Measurements from ENCODE around the gene PRSS53. TPM values are rescaled to one million over a fixed set of nuclear protein-coding genes. Genes with fewer than 3 reads are reported as not detected.

Gene PRSS53
- total and polyA plus RNA-seq, 2 experiments from 2014 or later: 0.36 to 2.7 TPM

DNA sequence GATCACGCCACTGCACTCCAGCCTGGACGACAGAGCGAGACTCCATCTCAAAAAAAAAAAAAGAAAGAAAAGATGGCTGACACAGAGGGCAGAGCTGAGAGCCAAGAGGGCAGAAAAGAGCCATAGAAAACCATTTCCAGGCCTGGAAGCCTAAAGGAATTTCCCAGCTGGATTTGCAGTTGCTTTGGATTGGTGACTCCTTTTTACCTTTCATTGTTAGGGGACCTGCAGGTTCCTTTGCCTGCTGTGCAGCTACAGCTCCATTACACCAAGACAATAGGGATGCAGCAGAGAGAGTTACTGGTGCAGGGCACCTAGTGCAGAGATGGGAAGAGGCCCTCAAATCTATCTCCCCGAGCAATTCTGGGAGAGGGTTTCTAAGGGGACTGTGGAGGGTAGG lies 33.1 kb downstream of the PRSS53 start:
- Mint-ChIP-seq H3K27me3 (ENCODE audit: insufficient read depth, low read depth, poor library complexity) (peaks cover 11% of the 10 kb centered on the region), H3K36me3 (ENCODE audit: low read depth) (peaks cover 8% of the 10 kb centered on the region), H3K27ac (no peak overlapping the region), H3K4me3 (no peak overlapping the region), H3K4me1 (peaks cover 6% of the 10 kb centered on the region), H3K9me3 (no peaks in the 10 kb centered on the region)
- Histone ChIP-seq H3K27ac (ENCODE audit: low read depth) (peak overlapping the region; percentile 10; the same call in 1 of the 2 replicates), H3K4me2 (no peak overlapping the region), H3K27me3 (ENCODE audit: insufficient read depth) (no peaks in the 10 kb centered on the region), H3K4me1 (ENCODE audit: insufficient read depth) (no peaks in the 10 kb centered on the region), H4K20me1 (replicated peaks; ENCODE audit: insufficient read depth) (no peaks in the 10 kb centered on the region), H2AFZ (no peak overlapping the region), H3K9me2 (ENCODE audit: insufficient read depth) (no peaks in the 10 kb centered on the region), H3F3A (replicated peaks; ENCODE audit: low read depth) (no peaks in the 10 kb centered on the region), H3K4me3 (no peak overlapping the region), H3K79me2 (replicated peaks; ENCODE audit: insufficient read depth) (no peaks in the 10 kb centered on the region), H3K36me3 (ENCODE audit: insufficient read depth) (no peaks in the 10 kb centered on the region)
- ATAC-seq (peak; percentile 95), DNase-seq (ENCODE audit: low spot score) (peak; percentile 65)
- no peak for TF ChIP-seq NANOG (IDR thresholded peaks at IDR 0.05; ENCODE audit: borderline replicate concordance)
- TF ChIP-seq, protein P1, sequence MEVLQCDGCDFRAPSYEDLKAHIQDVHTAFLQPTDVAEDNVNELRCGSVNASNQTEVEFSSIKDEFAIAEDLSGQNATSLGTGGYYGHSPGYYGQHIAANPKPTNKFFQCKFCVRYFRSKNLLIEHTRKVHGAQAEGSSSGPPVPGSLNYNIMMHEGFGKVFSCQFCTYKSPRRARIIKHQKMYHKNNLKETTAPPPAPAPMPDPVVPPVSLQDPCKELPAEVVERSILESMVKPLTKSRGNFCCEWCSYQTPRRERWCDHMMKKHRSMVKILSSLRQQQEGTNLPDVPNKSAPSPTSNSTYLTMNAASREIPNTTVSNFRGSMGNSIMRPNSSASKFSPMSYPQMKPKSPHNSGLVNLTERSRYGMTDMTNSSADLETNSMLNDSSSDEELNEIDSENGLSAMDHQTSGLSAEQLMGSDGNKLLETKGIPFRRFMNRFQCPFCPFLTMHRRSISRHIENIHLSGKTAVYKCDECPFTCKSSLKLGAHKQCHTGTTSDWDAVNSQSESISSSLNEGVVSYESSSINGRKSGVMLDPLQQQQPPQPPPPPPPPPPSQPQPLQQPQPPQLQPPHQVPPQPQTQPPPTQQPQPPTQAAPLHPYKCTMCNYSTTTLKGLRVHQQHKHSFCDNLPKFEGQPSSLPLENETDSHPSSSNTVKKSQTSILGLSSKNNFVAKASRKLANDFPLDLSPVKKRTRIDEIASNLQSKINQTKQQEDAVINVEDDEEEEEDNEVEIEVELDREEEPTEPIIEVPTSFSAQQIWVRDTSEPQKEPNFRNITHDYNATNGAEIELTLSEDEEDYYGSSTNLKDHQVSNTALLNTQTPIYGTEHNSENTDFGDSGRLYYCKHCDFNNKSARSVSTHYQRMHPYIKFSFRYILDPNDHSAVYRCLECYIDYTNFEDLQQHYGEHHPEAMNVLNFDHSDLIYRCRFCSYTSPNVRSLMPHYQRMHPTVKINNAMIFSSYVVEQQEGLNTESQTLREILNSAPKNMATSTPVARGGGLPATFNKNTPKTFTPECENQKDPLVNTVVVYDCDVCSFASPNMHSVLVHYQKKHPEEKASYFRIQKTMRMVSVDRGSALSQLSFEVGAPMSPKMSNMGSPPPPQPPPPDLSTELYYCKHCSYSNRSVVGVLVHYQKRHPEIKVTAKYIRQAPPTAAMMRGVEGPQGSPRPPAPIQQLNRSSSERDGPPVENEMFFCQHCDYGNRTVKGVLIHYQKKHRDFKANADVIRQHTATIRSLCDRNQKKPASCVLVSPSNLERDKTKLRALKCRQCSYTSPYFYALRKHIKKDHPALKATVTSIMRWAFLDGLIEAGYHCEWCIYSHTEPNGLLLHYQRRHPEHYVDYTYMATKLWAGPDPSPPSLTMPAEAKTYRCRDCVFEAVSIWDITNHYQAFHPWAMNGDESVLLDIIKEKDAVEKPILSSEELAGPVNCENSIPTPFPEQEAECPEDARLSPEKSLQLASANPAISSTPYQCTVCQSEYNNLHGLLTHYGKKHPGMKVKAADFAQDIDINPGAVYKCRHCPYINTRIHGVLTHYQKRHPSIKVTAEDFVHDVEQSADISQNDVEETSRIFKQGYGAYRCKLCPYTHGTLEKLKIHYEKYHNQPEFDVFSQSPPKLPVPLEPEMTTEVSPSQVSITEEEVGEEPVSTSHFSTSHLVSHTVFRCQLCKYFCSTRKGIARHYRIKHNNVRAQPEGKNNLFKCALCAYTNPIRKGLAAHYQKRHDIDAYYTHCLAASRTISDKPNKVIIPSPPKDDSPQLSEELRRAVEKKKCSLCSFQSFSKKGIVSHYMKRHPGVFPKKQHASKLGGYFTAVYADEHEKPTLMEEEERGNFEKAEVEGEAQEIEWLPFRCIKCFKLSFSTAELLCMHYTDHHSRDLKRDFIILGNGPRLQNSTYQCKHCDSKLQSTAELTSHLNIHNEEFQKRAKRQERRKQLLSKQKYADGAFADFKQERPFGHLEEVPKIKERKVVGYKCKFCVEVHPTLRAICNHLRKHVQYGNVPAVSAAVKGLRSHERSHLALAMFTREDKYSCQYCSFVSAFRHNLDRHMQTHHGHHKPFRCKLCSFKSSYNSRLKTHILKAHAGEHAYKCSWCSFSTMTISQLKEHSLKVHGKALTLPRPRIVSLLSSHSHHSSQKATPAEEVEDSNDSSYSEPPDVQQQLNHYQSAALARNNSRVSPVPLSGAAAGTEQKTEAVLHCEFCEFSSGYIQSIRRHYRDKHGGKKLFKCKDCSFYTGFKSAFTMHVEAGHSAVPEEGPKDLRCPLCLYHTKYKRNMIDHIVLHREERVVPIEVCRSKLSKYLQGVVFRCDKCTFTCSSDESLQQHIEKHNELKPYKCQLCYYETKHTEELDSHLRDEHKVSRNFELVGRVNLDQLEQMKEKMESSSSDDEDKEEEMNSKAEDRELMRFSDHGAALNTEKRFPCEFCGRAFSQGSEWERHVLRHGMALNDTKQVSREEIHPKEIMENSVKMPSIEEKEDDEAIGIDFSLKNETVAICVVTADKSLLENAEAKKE (CRISPR knock-in tag; IDR thresholded peaks at IDR 0.05): peak; percentile 27; the same call in 1 of the 2 replicates

- no peaks in the 10 kb centered on the region for H3K27me3 ChIP-seq (ENCODE audit: insufficient read depth)
- ATAC-seq (no peak), DNase-seq (ENCODE audit: low spot score) (no peak)
- H3K4me3 Mint-ChIP-seq: no peak overlapping the region
- no peak overlapping the region for H3K4me3 ChIP-seq
- no peaks in the 10 kb centered on the region for H3K79me2 ChIP-seq (replicated peaks; ENCODE audit: insufficient read depth)
- H3K27me3 Mint-ChIP-seq (ENCODE audit: insufficient read depth, low read depth, poor library complexity): peaks cover 18% of the 10 kb centered on the region
- H3K27ac ChIP-seq (ENCODE audit: low read depth): no peak overlapping the region
- H3K36me3 ChIP-seq (ENCODE audit: insufficient read depth): no peaks in the 10 kb centered on the region
- H3K27ac Mint-ChIP-seq: no peak overlapping the region
- no peak overlapping the region for H2AFZ ChIP-seq
- no peaks in the 10 kb centered on the region for H3K9me3 Mint-ChIP-seq
- H3K36me3 Mint-ChIP-seq (ENCODE audit: low read depth): no peaks in the 10 kb centered on the region
- no peaks in the 10 kb centered on the region for H4K20me1 ChIP-seq (replicated peaks; ENCODE audit: insufficient read depth)
- H3K4me1 Mint-ChIP-seq: peaks cover 18% of the 10 kb centered on the region
- no peak overlapping the region for H3K4me2 ChIP-seq
- H3K4me1 ChIP-seq (ENCODE audit: insufficient read depth): peaks cover 3% of the 10 kb centered on the region; the same call in 1 of the 2 replicates
- H3K9me2 ChIP-seq (ENCODE audit: insufficient read depth): no peaks in the 10 kb centered on the region
- no peaks in the 10 kb centered on the region for H3F3A ChIP-seq (replicated peaks; ENCODE audit: low read depth)
- no peak for TF ChIP-seq EZH2phosphoT487 (IDR thresholded peaks at IDR 0.05; ENCODE audit: unreplicated experiment)
- TF ChIP-seq, protein P1 (CRISPR knock-in tag; IDR thresholded peaks at IDR 0.05): no peak
- TF ChIP-seq ETS1 (IDR thresholded peaks at IDR 0.05): no peak
- no peak for TF ChIP-seq ZNF331 (CRISPR knock-in tag; IDR thresholded peaks at IDR 0.05; ENCODE audit: low read depth)
These were observed 36.6 kb downstream of the PRSS53 start for GRCh38 chr16:31052114-31052513.
